HEK293T (cell line): ENCODE results near the gene SH3PXD2A.
A peak's percentile ranks its signal among the peaks of the same experiment; 100 is the strongest.

Experiments used
- CTCF ChIA-PET: fragments of 350-600 bp; formaldehyde crosslinking; extraction: SDS; loops from one replicate; lab custom pipeline; 2021; ENCODE audit warnings: antibody characterized with exemption, inconsistent platforms; lab: Yijun Ruan, JAX
- POLR2A ChIA-PET: fragments of 350-600 bp; formaldehyde crosslinking; extraction: SDS; loops from one replicate; lab custom pipeline; 2020; ENCODE audit warnings: antibody characterized with exemption, inconsistent platforms; lab: Yijun Ruan, JAX
- DNase-seq: peaks from one replicate; pipeline ENCODE4 v3.0.0; 2012; ENCODE audit warnings: mixed read lengths; ENCODE audit errors: extremely low spot score
- ARNT ChIP-seq: fragments of 450-650 bp; IDR thresholded peaks from 2 replicates; pipeline ENCODE4 v1.6.1; 2017; ENCODE audit warnings: mild to moderate bottlenecking
- BHLHE40 ChIP-seq: fragments of 450-650 bp; IDR thresholded peaks from 2 replicates; pipeline ENCODE4 v1.6.1; 2016; ENCODE audit warnings: mild to moderate bottlenecking, moderate library complexity, borderline replicate concordance
- CTBP1 ChIP-seq: fragments of 450-650 bp; IDR thresholded peaks from 2 replicates; pipeline ENCODE4 v1.6.1; 2016; ENCODE audit warnings: borderline replicate concordance
- ELF4 ChIP-seq: fragments of 450-650 bp; IDR thresholded peaks from 2 replicates; pipeline ENCODE4 v1.6.1; 2017; ENCODE audit warnings: antibody characterized with exemption
- FOXA1 ChIP-seq: fragments of 450-650 bp; IDR thresholded peaks from 2 replicates; pipeline ENCODE4 v1.6.1; 2016; ENCODE audit warnings: mild to moderate bottlenecking
- FOXK2 ChIP-seq: fragments of 450-650 bp; IDR thresholded peaks from 2 replicates; pipeline ENCODE4 v1.6.1; 2016; ENCODE audit warnings: mild to moderate bottlenecking
- FOXM1 ChIP-seq: fragments of 450-650 bp; IDR thresholded peaks from 2 replicates; pipeline ENCODE4 v1.6.1; 2017; ENCODE audit warnings: mild to moderate bottlenecking, borderline replicate concordance
- HDGF ChIP-seq: fragments of 450-650 bp; IDR thresholded peaks from 2 replicates; pipeline ENCODE4 v1.6.1; 2017; ENCODE audit warnings: antibody characterized with exemption, borderline replicate concordance
- L3MBTL2 ChIP-seq: fragments of 450-650 bp; conservative IDR thresholded peaks from 2 replicates; pipeline ENCODE4 v1.6.1; 2016; ENCODE audit warnings: mild to moderate bottlenecking
- LEF1 ChIP-seq: fragments of 450-650 bp; IDR thresholded peaks from 2 replicates; pipeline ENCODE4 v1.6.1; 2017; ENCODE audit warnings: mild to moderate bottlenecking, borderline replicate concordance
- NFRKB ChIP-seq: fragments of 450-650 bp; IDR thresholded peaks from 2 replicates; pipeline ENCODE4 v1.6.1; 2016; ENCODE audit warnings: mild to moderate bottlenecking, moderate library complexity
- PKNOX1 ChIP-seq: fragments of 450-650 bp; IDR thresholded peaks from 2 replicates; pipeline ENCODE4 v1.6.1; 2016
- SP1 ChIP-seq: fragments of 450-650 bp; IDR thresholded peaks from 2 replicates; pipeline ENCODE4 v1.6.1; 2017
- SUZ12 ChIP-seq: fragments of 450-650 bp; IDR thresholded peaks from 2 replicates; pipeline ENCODE4 v1.6.1; 2016; ENCODE audit warnings: mild to moderate bottlenecking
- TARDBP ChIP-seq: fragments of 450-650 bp; IDR thresholded peaks from 2 replicates; pipeline ENCODE4 v1.6.1; 2016
- ZNF384 ChIP-seq: fragments of 450-650 bp; IDR thresholded peaks from 2 replicates; pipeline ENCODE4 v1.6.1; 2016

Gene SH3PXD2A

GRCh38 chr10:103602028-103602851 lies 253.1 kb downstream of the SH3PXD2A start:
- ChIA-PET CTCF (interaction anchor here (2.1 kb wide), 1 partner anchor 84 kb away, joined by 9 read pairs; no protein-coding TSS in a partner anchor), POLR2A (no interaction called here)

GRCh38 chr10:103600956-103601569 lies 254.3 kb downstream of the SH3PXD2A start:
- ChIA-PET CTCF (interaction anchor here (2.1 kb wide), 1 partner anchor 85 kb away, joined by 9 read pairs; no protein-coding TSS in a partner anchor), POLR2A (no interaction called here)
- no peak for TF ChIP-seq BHLHE40
- no peak for TF ChIP-seq SUZ12
- no peak for TF ChIP-seq SP1
- no peak for TF ChIP-seq HDGF
- no peak for TF ChIP-seq NFRKB
- no peak for TF ChIP-seq ELF4
- no peak for TF ChIP-seq ZNF384
- DNase-seq: no peak

More at GRCh38 chr10:103602028-103602851, 253.1 kb downstream of the SH3PXD2A start:
- TF ChIP-seq NFRKB (no peak), FOXK2 (no peak), CTBP1 (no peak), ZNF384 (no peak), ARNT (no peak), PKNOX1 (no peak), FOXM1 (no peak)
- no peak for DNase-seq

- TF ChIP-seq NFRKB (no peak), LEF1 (no peak), FOXK2 (no peak), SUZ12 (no peak)
- CTCF ChIA-PET: interaction anchor here (2.1 kb wide), 1 partner anchor 86 kb away, joined by 9 read pairs; no protein-coding TSS in a partner anchor
- POLR2A ChIA-PET: no interaction called here
- DNase-seq: no peak
Observed at GRCh38 chr10:103600325-103600724, 255.1 kb downstream of the SH3PXD2A start.

GRCh38 chr10:103599907-103600306 lies 255.5 kb downstream of the SH3PXD2A start:
- DNase-seq: no peak
- no peak for TF ChIP-seq SUZ12
- no peak for TF ChIP-seq FOXM1
- no peak for TF ChIP-seq NFRKB
- TF ChIP-seq ZNF384: no peak
- no peak for TF ChIP-seq HDGF
- no peak for TF ChIP-seq FOXK2
- TF ChIP-seq TARDBP: no peak
- no peak for TF ChIP-seq LEF1
- no peak for TF ChIP-seq SP1
- TF ChIP-seq L3MBTL2: no peak
- no peak for TF ChIP-seq FOXA1
- TF ChIP-seq ARNT: no peak
- POLR2A ChIA-PET: no interaction called here
- CTCF ChIA-PET: interaction anchor here (1.0 to 3.3 kb wide), 4 partner anchors 10 to 86 kb away, joined by 3 to 21 read pairs (median 8); no protein-coding TSS in a partner anchor

- DNase-seq: no peak
- ChIA-PET POLR2A (no interaction called here), CTCF (interaction anchor here (1.0 to 3.3 kb wide), 4 partner anchors 10 to 87 kb away, joined by 3 to 21 read pairs (median 4); no protein-coding TSS in a partner anchor)
- TF ChIP-seq SUZ12: no peak
- TF ChIP-seq L3MBTL2: no peak
- no peak for TF ChIP-seq ARNT
- TF ChIP-seq FOXA1: no peak
- no peak for TF ChIP-seq SP1
- TF ChIP-seq ELF4: no peak
- TF ChIP-seq FOXM1: no peak
- TF ChIP-seq ZNF384: no peak
- no peak for TF ChIP-seq BHLHE40
- TF ChIP-seq CTBP1: no peak
- no peak for TF ChIP-seq HDGF
- no peak for TF ChIP-seq FOXK2
- no peak for TF ChIP-seq LEF1
- TF ChIP-seq PKNOX1: no peak
- no peak for TF ChIP-seq TARDBP
Observed at GRCh38 chr10:103599211-103599610, 256.2 kb downstream of the SH3PXD2A start.

- POLR2A ChIA-PET: no interaction called here
- TF ChIP-seq FOXK2 (peak; percentile 87), ZNF384 (no peak), PKNOX1 (peak; percentile 38; the same call in 1 of the 2 replicates)
- CTCF ChIA-PET: interaction anchor here (1.0 to 3.3 kb wide), 4 partner anchors 9 to 88 kb away, joined by 3 to 21 read pairs (median 4); no protein-coding TSS in a partner anchor
- DNase-seq: peak; percentile 87
Observed at GRCh38 chr10:103598654-103599115, 256.7 kb downstream of the SH3PXD2A start.
